Calu3 (cell line): ENCODE measurements around the gene TMEM43. TPM values are rescaled to one million over a fixed set of nuclear protein-coding genes. Genes with fewer than 3 reads are reported as not detected.

Experiments used
- BruUV-seq: library from RNA; stranded (reverse); fragments of 400-500 nt; replicated peaks from 2 replicates; lab custom pipeline; 2021; lab: Mats Ljungman, UMichigan
- CTCF ChIA-PET: fragments of 300-600 bp; sonication (Branson Sonifier 250); formaldehyde crosslinking; loops from one replicate; lab custom pipeline; 2022; ENCODE audit warnings: antibody characterized with exemption; lab: Charles Lee
- DNase-seq: peaks from one replicate; pipeline ENCODE4 v3.0.0; 2022
- H3K27ac Mint-ChIP-seq: one replicate; pipeline ENCODE4 v1.8.0; 2022; ENCODE audit warnings: mixed read lengths; ENCODE audit not compliant: unreplicated experiment
- H3K27me3 Mint-ChIP-seq: one replicate; pipeline ENCODE4 v1.8.0; 2022; ENCODE audit warnings: mixed read lengths; ENCODE audit not compliant: unreplicated experiment
- H3K36me3 Mint-ChIP-seq: one replicate; pipeline ENCODE4 v1.8.0; 2022; ENCODE audit warnings: mild to moderate bottlenecking, moderate library complexity, mixed read lengths; ENCODE audit not compliant: insufficient read depth, unreplicated experiment
- H3K4me1 Mint-ChIP-seq: one replicate; pipeline ENCODE4 v1.8.0; 2022; ENCODE audit warnings: mild to moderate bottlenecking, low read depth, mixed read lengths; ENCODE audit not compliant: unreplicated experiment
- H3K4me3 Mint-ChIP-seq: one replicate; pipeline ENCODE4 v1.8.0; 2022; ENCODE audit warnings: mild to moderate bottlenecking, low read depth, moderate library complexity, mixed read lengths; ENCODE audit not compliant: unreplicated experiment
- H3K9me3 Mint-ChIP-seq: one replicate; pipeline ENCODE4 v1.8.0; 2022; ENCODE audit warnings: low read depth, mixed read lengths; ENCODE audit not compliant: unreplicated experiment
- CTCF ChIP-seq: fragments of 200-600 bp; IDR thresholded peaks from one replicate; pipeline ENCODE4 v1.8.0; 2022; ENCODE audit warnings: antibody characterized with exemption; ENCODE audit not compliant: unreplicated experiment
- intact Hi-C: fragments of 100-400 bp; cut with micrococcal nuclease; formaldehyde crosslinking; loops from one replicate; pipeline ENCODE4 v1.10.0; 2022; ENCODE audit not compliant: unreplicated experiment
- total RNA-seq: library from RNA; stranded (reverse); gene quantifications from 2 replicates; pipeline ENCODE4 v1.2.3, GENCODE V29; 2022

TMEM43 gene
- total RNA-seq, 1 experiment from 2014 or later = 56.2 TPM

GRCh38 chr3:14148041-14148985 is 23.5 kb downstream of the TMEM43 start:
- DNase-seq = peak; percentile 17
- no peaks in the 10 kb centered on the region for H3K27me3 Mint-ChIP-seq
- no peaks in the 10 kb centered on the region for H3K9me3 Mint-ChIP-seq
- peaks cover 17% of the 10 kb centered on the region for H3K4me1 Mint-ChIP-seq
- CTCF ChIA-PET = interaction anchor here (0.7 kb wide), 1 partner anchor 99 kb away, joined by 3 read pairs; no protein-coding TSS in a partner anchor
- H3K36me3 Mint-ChIP-seq = peaks cover 59% of the 10 kb centered on the region
- H3K4me3 Mint-ChIP-seq = no peak overlapping the region
- TF ChIP-seq CTCF = no peak
- intact Hi-C loops = no loop called here
- no peak overlapping the region for H3K27ac Mint-ChIP-seq
- no TSS peak for BruUV-seq

GRCh38 chr3:14150078-14150477 is 25.2 kb downstream of the TMEM43 start:
- CTCF ChIA-PET = no interaction called here
- TF ChIP-seq CTCF = no peak
- no peaks in the 10 kb centered on the region for H3K27me3 Mint-ChIP-seq
- intact Hi-C loops = no loop called here
- H3K9me3 Mint-ChIP-seq = no peaks in the 10 kb centered on the region
- no peak for DNase-seq
- H3K4me3 Mint-ChIP-seq = no peak overlapping the region
- BruUV-seq = no TSS peak
- peaks cover 5% of the 10 kb centered on the region for H3K4me1 Mint-ChIP-seq
- peaks cover 54% of the 10 kb centered on the region for H3K36me3 Mint-ChIP-seq
- no peak overlapping the region for H3K27ac Mint-ChIP-seq

- H3K36me3 Mint-ChIP-seq = peaks cover 50% of the 10 kb centered on the region
- CTCF ChIA-PET = no interaction called here
- H3K4me1 Mint-ChIP-seq = no peaks in the 10 kb centered on the region
- no peak overlapping the region for H3K4me3 Mint-ChIP-seq
- intact Hi-C loops = no loop called here
- H3K9me3 Mint-ChIP-seq = no peaks in the 10 kb centered on the region
- H3K27ac Mint-ChIP-seq = no peak overlapping the region
- no peak for DNase-seq
- H3K27me3 Mint-ChIP-seq = no peaks in the 10 kb centered on the region
- no peak for TF ChIP-seq CTCF
- BruUV-seq = no TSS peak
These were observed 25.8 kb downstream of the TMEM43 start for GRCh38 chr3:14150491-14151230.

GRCh38 chr3:14151471-14152083 is 26.7 kb downstream of the TMEM43 start:
- no peak for DNase-seq
- Mint-ChIP-seq H3K36me3 (peaks cover 47% of the 10 kb centered on the region), H3K27me3 (no peaks in the 10 kb centered on the region), H3K4me1 (no peaks in the 10 kb centered on the region), H3K27ac (no peak overlapping the region), H3K9me3 (no peaks in the 10 kb centered on the region), H3K4me3 (no peak overlapping the region)
- intact Hi-C loops = no loop called here
- TF ChIP-seq CTCF = no peak
- CTCF ChIA-PET = no interaction called here
- no TSS peak for BruUV-seq
